HL-60 (cell line): ENCODE results near the gene HEPN1.

ENCODE experiments used
- GABPA ChIP-seq: IDR thresholded peaks from 2 replicates; pipeline ENCODE4 v1.6.1; 2012; ENCODE audit warnings: low read depth
- POLR2AphosphoS5 ChIP-seq: IDR thresholded peaks from 2 replicates; pipeline ENCODE4 v1.6.1; 2012; ENCODE audit warnings: low read depth
- TF ChIP-seq, protein P1 (sequence below): IDR thresholded peaks from one replicate; pipeline ENCODE4 v1.5.1; 2011; ENCODE audit warnings: low read length, control low read depth, inconsistent platforms; ENCODE audit not compliant: insufficient read depth

DNA sequence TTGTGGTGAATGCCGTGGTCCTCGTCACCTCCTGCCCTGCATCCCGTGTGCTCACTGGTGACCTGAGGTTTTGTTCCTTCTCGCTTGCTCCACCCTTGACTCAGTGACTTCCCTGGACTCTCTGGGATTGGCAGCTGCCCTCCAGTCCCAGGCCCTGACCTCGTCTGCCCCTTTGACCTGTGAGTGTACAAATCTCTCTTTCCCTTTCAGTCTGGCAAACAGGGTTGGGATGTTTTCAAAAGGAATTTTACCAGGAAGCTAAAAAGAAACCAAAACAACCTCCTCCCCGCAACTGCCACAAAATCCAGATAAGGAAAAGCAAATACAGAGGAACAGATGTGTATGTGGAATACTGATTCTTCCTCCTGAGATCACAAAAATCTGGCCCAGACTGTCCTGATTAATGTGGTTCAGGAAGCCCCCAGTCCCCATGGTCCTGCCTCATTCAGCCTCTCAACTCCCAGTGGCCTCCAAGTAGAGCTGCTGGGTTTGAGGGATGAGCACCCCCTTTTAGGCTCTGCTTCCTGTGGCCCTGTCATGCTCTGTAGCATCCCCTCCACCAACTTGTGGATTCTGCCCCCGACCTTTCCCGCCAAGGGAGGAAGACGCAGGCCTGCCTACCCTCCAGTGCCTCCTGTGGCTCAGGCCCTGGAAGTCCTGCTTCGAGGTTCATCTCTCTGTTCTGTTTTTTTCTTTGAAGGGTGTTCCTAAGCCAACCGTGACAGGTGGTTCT lies 36.5 kb upstream of the HEPN1 start:
- TF ChIP-seq, protein P1, sequence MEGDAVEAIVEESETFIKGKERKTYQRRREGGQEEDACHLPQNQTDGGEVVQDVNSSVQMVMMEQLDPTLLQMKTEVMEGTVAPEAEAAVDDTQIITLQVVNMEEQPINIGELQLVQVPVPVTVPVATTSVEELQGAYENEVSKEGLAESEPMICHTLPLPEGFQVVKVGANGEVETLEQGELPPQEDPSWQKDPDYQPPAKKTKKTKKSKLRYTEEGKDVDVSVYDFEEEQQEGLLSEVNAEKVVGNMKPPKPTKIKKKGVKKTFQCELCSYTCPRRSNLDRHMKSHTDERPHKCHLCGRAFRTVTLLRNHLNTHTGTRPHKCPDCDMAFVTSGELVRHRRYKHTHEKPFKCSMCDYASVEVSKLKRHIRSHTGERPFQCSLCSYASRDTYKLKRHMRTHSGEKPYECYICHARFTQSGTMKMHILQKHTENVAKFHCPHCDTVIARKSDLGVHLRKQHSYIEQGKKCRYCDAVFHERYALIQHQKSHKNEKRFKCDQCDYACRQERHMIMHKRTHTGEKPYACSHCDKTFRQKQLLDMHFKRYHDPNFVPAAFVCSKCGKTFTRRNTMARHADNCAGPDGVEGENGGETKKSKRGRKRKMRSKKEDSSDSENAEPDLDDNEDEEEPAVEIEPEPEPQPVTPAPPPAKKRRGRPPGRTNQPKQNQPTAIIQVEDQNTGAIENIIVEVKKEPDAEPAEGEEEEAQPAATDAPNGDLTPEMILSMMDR = no peak
- TF ChIP-seq POLR2AphosphoS5 (no peak), GABPA (no peak)
